HG03196 (cell line): ENCODE data around the gene CLEC3B.
"Not testable (repeated sequence)": the region's sequence is repeated elsewhere in the genome, so short reads cannot be mapped to it uniquely, and the experiment has no call there.

Source experiments
- ATAC-seq: cut with Tn5 transposase; IDR thresholded peaks from one replicate; pipeline ENCODE4 v1.9.1; 2021; ENCODE audit not compliant: unreplicated experiment

The CLEC3B gene

GRCh38 chr3:45026038-45026437, at the start of gene CLEC3B:
Gene CLEC3B, plus strand, starts transcription at chr3:45026303. Its CDS starts 60 bp downstream, at chr3:45026363.
- no peak for ATAC-seq

DNA sequence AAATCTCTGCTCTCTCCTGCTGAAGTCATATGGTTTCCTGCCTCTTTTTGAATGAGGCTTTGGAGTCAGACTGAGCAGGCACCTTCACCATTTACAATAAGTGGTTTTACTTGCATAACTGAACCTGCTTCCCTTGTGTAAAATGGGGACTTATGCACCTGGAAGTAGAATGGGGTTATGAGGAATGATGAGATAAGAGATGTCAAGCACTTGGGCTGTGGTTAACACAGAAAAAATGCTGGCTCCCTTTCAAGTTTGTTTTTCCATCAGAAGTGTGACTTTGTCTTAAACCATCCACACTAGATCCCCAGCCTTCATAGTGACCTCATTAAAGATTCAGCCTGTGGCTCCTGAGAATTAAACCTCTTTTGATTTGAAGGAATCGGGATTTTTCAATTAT, 44.9 kb upstream of the CLEC3B start:
- ATAC-seq = no peak

GRCh38 chr3:44981751-44982150, 44.4 kb upstream of the CLEC3B start:
- peak; percentile 41 for ATAC-seq

- no peak for ATAC-seq
Observed at GRCh38 chr3:44982817-44983216, 43.3 kb upstream of the CLEC3B start.

- ATAC-seq = no peak
Observed at GRCh38 chr3:44983484-44983941, 42.6 kb upstream of the CLEC3B start.

DNA sequence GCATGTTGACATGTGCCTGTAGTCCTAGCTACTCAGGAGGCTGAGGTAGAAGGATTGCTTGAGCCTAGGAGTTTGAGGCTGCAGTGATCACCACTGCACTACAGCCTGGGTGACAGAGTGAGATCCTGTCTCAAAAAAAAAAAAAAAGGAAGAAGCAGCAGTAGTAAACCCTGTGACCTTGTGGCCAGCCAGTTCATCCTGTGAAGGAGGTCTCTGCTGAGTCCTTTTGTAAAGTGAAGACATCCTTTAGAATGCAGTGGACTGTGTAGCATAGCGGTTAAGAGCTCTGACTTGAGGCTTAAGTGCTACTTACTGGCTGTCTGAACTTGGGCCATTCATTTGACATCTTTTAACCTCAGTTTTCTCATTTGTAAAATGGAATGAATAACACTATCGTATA, 41.8 kb upstream of the CLEC3B start:
- no peak for ATAC-seq

DNA sequence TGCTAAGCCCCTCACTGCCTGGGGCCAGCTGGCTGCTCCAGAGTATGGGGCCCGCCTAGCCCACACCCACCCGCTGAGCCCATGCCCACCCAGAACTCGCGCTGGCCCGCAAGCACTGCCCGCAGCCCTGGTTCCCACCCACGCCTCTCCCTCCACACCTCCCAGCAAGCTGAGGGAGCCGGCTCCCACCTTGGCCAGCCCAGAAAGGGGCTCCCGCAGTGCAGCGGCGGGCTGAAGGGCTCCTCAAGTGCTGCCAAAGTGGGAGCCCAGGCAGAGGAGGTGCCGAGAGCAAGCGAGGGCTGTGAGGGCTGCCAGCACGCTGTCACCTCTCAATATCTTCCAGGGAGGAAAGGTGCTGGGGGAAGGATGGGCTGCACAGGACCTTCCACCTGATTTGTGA, 39.8 kb upstream of the CLEC3B start:
- ATAC-seq = not testable (repeated sequence)

DNA sequence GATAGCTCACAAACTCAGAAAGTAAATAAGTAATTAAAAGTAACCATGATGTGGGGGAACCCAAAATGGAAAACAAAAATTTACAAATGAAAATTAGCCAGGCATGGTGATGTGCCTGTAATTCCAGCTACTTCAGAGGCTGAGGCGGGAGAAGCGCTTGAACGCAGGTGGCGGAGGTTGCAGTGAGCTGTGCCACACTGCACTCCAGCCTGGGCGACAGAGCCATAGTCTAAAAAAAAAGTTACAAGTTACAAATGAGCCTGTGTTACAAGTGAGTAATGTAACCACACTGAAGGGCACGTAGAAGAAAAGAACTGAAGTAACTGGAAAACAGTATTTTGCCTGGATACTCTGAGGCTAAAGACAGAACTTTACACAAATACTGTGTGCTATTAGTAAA, 38.8 kb upstream of the CLEC3B start:
- no peak for ATAC-seq

- ATAC-seq = no peak
Observed at GRCh38 chr3:44988073-44988472, 38.0 kb upstream of the CLEC3B start.

DNA sequence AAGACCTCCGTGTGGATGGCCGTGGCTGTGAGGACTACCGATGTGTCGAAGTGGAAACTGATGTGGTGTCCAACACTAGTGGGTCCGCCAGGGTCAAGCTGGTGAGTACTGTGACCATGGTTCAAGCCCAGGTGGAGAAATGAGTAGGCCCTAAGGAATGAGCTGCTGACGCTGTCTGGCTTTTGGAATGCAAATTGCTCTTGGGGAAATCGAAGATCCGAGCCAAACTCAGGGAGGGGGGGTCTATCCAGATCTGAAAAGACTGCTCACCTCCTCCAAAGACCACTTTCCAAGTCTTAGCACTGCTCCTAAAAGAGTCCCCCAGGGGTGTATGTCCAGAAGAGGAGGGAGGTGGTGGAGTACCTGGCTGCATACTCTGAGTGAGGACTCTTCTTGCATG, 37.0 kb upstream of the CLEC3B start:
- no peak for ATAC-seq

DNA sequence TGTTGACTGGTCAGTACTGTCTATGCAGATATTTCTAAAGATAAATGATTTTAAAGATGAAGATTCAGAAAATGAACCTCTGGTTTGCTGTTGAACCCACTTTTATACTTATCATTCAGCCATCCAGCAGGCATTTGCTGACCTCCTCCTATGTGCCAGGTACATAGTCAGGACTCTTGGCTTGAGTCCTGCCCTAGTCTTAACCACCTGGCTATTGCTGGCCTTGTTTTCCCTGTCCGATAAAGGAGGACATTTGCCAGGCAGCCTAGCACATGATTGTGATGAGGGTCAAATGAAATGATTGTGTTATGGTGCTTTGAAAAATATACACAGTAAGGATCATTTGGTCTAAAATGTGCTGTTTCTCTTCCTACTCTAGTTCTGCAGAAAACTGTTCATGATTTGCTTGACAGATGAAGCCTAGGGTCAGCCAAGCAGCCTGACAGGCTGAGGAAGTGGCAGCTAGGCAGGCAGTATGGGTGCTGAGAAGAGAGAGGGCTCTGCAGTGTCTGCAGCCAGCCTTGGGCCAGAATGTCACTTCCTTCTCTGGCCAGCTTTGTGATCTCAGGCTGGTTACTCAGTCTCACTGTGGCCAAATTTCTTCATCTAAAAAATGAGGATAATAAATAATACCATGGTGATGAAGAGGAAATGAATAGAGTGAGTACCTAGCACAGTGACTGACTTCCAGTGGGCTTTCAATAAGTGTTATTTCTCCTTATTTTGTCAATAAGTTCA, 36.3 kb upstream of the CLEC3B start:
- no peak for ATAC-seq

GRCh38 chr3:44991326-44991725, 34.8 kb upstream of the CLEC3B start:
- ATAC-seq = no peak

DNA sequence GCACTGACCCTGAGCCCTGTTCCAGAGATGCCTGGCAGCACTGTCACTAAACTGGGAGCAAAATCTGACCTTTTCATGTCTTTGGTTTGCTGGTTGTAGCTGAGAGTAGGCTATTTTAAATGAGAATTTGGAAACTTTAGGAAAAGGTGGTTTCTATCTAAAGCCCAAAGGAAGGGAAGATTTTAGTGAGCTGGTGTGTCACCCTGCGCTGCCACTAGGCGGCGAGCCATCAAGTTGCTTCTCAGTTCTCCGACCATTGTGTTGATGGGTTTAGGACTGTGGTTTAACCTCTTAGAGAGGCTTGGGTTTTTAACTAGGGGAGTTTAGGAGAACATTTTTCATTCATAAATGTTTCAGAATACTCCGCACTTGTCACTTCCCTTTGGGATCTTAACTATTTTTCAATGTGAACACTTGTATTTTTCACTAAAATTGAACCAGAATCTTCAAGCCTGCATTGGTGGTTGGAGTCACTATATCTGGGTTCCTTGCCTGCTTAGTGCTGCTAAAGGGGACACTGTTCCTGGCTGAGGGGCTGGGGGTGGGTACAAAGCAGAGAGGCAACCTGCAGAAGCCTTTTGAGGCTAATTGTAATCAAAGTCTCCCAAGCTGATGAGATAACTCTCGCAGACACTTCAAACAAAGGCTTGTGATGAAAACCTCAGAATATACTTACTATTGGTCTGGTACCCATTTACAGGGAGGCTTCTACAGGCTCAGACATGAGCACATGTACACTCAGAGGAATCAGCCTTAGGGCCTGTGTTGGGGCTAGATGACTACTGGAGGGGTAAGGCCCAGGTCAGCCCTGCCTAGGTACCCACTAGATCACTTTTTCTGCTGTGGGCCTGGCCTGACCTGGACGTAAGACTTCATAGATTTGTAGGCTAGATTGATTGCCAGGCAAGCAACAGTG, 33.3 kb upstream of the CLEC3B start:
- no peak for ATAC-seq

GRCh38 chr3:44993471-44994205, 32.5 kb upstream of the CLEC3B start:
- no peak for ATAC-seq

- ATAC-seq = no peak
Observed at GRCh38 chr3:44995142-44995770, 30.8 kb upstream of the CLEC3B start.

GRCh38 chr3:44996556-44996969, 29.5 kb upstream of the CLEC3B start:
- ATAC-seq = no peak

- no peak for ATAC-seq
Observed at GRCh38 chr3:44999782-45000181, 26.3 kb upstream of the CLEC3B start.

DNA sequence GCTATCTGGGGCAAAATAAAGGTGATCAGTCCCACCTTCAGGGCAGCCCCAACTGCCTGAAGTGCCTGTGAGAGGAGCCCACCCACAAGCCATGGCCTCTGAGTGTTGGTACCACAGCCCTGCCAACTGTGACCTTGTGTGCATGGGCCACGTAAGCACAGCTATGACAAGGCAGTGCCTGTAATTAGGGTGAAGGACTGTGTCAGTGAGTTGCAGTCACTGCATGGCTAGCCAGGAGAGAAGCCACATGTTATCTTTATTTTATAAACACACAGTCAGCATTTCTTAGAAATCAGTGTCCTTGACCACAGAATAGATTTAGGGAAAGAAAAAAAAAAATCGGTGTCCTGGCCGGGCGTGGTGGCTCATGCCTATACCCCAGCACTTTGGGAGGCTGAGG, 25.3 kb upstream of the CLEC3B start:
- no peak for ATAC-seq

DNA sequence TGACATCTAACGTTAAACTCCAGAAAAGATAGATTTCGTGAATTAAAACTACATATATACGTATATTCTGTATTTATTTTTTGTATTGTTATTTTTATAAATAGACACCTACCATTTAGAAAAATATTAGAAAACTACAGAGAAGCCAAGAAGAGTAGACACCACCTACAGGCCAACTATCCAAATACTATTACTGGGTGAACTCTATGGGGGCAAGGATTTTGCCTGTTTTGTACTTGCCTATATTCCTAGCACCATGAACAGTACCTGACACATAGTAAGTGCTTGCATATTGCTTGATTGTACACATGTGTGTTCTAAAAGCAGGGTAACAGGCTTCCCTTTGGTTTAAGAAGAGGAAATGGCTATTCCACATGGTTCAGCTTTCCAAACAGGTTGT, 24.4 kb upstream of the CLEC3B start:
- ATAC-seq = no peak

DNA sequence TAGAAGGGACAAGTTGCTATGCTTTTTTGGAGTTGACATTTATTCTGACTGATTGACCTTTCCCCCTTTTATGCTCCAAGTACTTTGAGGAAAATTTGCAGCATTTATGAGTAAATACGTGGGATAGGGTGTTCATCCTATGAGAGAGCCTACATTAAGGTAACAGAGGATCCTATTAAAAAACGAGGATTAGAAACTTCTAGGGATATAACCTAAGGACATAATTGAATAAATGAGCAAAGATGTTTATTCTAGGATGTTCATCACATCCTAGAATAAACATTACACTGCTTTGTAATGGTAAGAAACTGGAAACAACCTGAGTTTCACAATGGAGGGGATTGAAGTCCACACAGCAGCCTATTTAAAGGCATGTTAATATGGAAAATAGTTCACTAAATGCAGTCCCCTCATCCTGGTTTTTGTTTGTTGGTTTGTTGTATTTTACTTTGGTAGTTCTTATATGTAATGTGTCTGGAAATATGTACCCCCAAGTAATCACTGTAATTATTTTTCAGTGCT, 23.9 kb upstream of the CLEC3B start:
- ATAC-seq = no peak

DNA sequence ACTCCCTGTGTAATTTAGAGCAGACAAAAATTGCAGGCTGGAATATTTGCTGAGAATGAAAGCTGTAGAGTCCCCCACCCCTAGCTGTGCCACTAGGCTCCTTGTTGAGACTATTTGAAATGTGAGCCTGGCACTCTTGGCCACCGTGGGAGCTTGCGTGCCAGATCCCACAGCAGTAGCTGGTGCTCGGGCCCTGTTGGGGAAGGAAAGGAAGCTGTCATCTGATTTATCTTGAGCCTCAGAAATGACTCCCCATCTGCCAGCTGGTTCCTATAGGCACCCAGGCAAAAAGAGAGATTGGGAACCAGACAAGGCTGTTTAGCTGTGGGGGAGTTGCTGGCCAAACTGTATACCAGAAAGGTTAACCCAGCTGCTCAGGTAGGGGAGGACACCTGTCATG, 23.4 kb upstream of the CLEC3B start:
- ATAC-seq = no peak
